Measurements from ENCODE around the gene CEACAM18. TPM values are rescaled to one million over a fixed set of nuclear protein-coding genes. Genes with fewer than 3 reads are reported as not detected.
"Not testable (repeated sequence)": the region's sequence is repeated elsewhere in the genome, so short reads cannot be mapped to it uniquely, and the experiment has no call there.

The CEACAM18 gene
- total RNA-seq, 4 donors from 2014 or later: not detected

GRCh38 chr19:51462276-51462675, 16.1 kb upstream of the CEACAM18 start:
- Histone ChIP-seq H3K27ac (no peak overlapping the region), H3K36me3 (no peaks in the 10 kb centered on the region), H3K4me3 (no peak overlapping the region), H3K27me3 (peaks cover 76% of the 10 kb centered on the region), H3K9me3 (no peaks in the 10 kb centered on the region), H3K4me1 (no peaks in the 10 kb centered on the region)
- WGBS, 2 donors (ENCODE audit: low coverage in 1 of 2): 80% methylated on average over 1 of the region's 7 CpGs; no CpG with 5 or more reads in 1 of the 2 donors
- TF ChIP-seq POLR2AphosphoS5 (IDR thresholded peaks at IDR 0.05) (no peak), POLR2A (IDR thresholded peaks at IDR 0.05) (no peak), EP300 (IDR thresholded peaks at IDR 0.05) (no peak), CTCF (IDR thresholded peaks at IDR 0.05) (no peak)
- no peak for ATAC-seq

- H3K9me3 ChIP-seq: no peaks in the 10 kb centered on the region
- no peak overlapping the region for H3K27ac ChIP-seq
- H3K4me3 ChIP-seq: no peak overlapping the region
- no peak for ATAC-seq
- no peaks in the 10 kb centered on the region for H3K36me3 ChIP-seq
- peaks cover 72% of the 10 kb centered on the region for H3K27me3 ChIP-seq
- WGBS, 2 donors (ENCODE audit: low coverage in 1 of 2): no CpG with 5 or more reads among the region's 10 CpGs
- TF ChIP-seq CTCF (IDR thresholded peaks at IDR 0.05) (no peak), POLR2A (IDR thresholded peaks at IDR 0.05) (no peak), EP300 (IDR thresholded peaks at IDR 0.05) (no peak), POLR2AphosphoS5 (IDR thresholded peaks at IDR 0.05) (no peak)
- H3K4me1 ChIP-seq: no peaks in the 10 kb centered on the region
Observed at GRCh38 chr19:51462681-51463080, 15.7 kb upstream of the CEACAM18 start.

GRCh38 chr19:51463976-51464581, 14.3 kb upstream of the CEACAM18 start:
- WGBS, 2 donors (ENCODE audit: low coverage in 1 of 2): 31 to 59% methylated on average over 8 to 11 of the region's 33 CpGs
- H3K27ac ChIP-seq, H3K4me3 ChIP-seq, H3K36me3 ChIP-seq, H3K9me3 ChIP-seq, ATAC-seq, H3K4me1 ChIP-seq: not testable (repeated sequence)
- H3K27me3 ChIP-seq: peaks cover 70% of the 10 kb centered on the region

GRCh38 chr19:51466723-51467122, 11.6 kb upstream of the CEACAM18 start:
- no peak for ATAC-seq
- Histone ChIP-seq H3K9me3 (no peaks in the 10 kb centered on the region), H3K27me3 (peaks cover 57% of the 10 kb centered on the region), H3K36me3 (no peaks in the 10 kb centered on the region), H3K4me3 (no peak overlapping the region), H3K4me1 (no peaks in the 10 kb centered on the region), H3K27ac (no peak overlapping the region)
- WGBS, 2 donors (ENCODE audit: low coverage in 1 of 2): 35 to 59% methylated on average over 3 of the region's 3 CpGs
- TF ChIP-seq EP300 (IDR thresholded peaks at IDR 0.05) (no peak), POLR2AphosphoS5 (IDR thresholded peaks at IDR 0.05) (no peak), POLR2A (IDR thresholded peaks at IDR 0.05) (no peak), CTCF (IDR thresholded peaks at IDR 0.05) (no peak)

GRCh38 chr19:51467864-51468544, 10.3 kb upstream of the CEACAM18 start:
- peaks cover 50% of the 10 kb centered on the region for H3K27me3 ChIP-seq
- H3K4me3 ChIP-seq: no peak overlapping the region
- WGBS, 2 donors (ENCODE audit: low coverage in 1 of 2): 45 to 75% methylated on average over 1 to 2 of the region's 4 CpGs
- no peaks in the 10 kb centered on the region for H3K9me3 ChIP-seq
- no peak for ATAC-seq
- no peak for TF ChIP-seq CTCF (IDR thresholded peaks at IDR 0.05)
- TF ChIP-seq EP300 (IDR thresholded peaks at IDR 0.05): no peak
- no peak for TF ChIP-seq POLR2A (IDR thresholded peaks at IDR 0.05)
- no peak for TF ChIP-seq POLR2AphosphoS5 (IDR thresholded peaks at IDR 0.05)
- H3K4me1 ChIP-seq: no peaks in the 10 kb centered on the region
- no peak overlapping the region for H3K27ac ChIP-seq
- no peaks in the 10 kb centered on the region for H3K36me3 ChIP-seq

All from gastroesophageal sphincter (tissue), 4 donors.